ENCODE data around the gene AATF.

DNA sequence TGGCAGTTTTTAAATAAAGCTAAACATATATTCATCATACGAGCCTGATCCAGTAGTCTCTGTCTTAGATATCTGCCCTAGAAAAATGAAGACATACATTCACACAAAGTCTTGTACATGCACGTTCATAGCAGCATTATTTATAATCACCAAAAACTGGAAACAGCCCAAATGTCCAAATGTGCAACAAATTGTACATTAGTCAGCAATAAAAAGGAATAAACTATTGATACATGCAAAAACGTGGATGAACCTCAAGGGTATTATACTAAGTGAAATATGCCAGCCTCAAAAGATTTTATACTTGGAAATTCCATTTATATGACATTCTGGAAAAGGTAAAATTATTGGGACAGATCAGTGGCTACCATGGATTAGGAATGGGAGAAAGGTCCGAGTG is 22.8 kb downstream of the AATF start:
- TF ChIP-seq GATA2 (IDR thresholded peaks at IDR 0.05; ENCODE audit: low read depth, low read length) (no peak), GATA3 (IDR thresholded peaks at IDR 0.05; ENCODE audit: low read depth, low read length) (no peak)

All from SH-SY5Y (cell line).